GM12892 (cell line): ENCODE results near the gene TMEM132A.

ENCODE experiments used
- POLR2A ChIP-seq: IDR thresholded peaks from 2 replicates; pipeline ENCODE4 v1.6.1; 2011; ENCODE audit warnings: low read depth, low read length, control low read depth
- POLR2AphosphoS5 ChIP-seq: IDR thresholded peaks from 2 replicates; pipeline ENCODE4 v1.6.1; 2011; ENCODE audit warnings: low read depth, low read length, control low read depth
- TAF1 ChIP-seq: IDR thresholded peaks from 2 replicates; pipeline ENCODE4 v1.6.1; 2011; ENCODE audit warnings: low read depth, mild to moderate bottlenecking, control low read depth, low read length, borderline replicate concordance

DNA sequence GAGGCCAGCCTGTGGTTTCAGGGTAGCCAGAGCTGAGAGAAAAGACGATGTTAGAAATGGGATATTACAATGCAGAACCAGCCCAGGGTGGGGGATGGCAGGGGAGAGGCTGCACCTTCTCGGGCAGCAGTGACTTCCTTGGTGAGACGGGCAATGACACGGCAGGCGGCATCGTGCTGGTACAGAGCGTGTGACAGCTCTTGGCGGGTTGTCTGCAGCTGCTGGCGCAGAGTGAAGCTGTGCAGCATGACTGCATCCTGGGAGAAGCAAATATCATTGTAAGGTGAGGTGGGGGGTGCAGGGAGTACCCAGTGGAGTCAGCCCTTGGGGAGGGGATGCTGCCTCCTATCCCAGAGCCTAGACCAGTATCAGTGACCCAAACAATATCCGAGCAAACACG is 21.6 kb upstream of the TMEM132A start:
- TF ChIP-seq POLR2AphosphoS5 = no peak
- TF ChIP-seq POLR2A = no peak; the same call in 1 of the 2 replicates
- no peak for TF ChIP-seq TAF1
